HG03521 (cell line): Measurements from ENCODE around the gene BRCA2.
A peak's percentile ranks its signal among the peaks of the same experiment; 100 is the strongest.

Experiments
- ATAC-seq: cut with Tn5 transposase; IDR thresholded peaks from one replicate; pipeline ENCODE4 v1.9.1; 2021; ENCODE audit warnings: mild to moderate bottlenecking, moderate library complexity; ENCODE audit not compliant: unreplicated experiment

Gene BRCA2

DNA sequence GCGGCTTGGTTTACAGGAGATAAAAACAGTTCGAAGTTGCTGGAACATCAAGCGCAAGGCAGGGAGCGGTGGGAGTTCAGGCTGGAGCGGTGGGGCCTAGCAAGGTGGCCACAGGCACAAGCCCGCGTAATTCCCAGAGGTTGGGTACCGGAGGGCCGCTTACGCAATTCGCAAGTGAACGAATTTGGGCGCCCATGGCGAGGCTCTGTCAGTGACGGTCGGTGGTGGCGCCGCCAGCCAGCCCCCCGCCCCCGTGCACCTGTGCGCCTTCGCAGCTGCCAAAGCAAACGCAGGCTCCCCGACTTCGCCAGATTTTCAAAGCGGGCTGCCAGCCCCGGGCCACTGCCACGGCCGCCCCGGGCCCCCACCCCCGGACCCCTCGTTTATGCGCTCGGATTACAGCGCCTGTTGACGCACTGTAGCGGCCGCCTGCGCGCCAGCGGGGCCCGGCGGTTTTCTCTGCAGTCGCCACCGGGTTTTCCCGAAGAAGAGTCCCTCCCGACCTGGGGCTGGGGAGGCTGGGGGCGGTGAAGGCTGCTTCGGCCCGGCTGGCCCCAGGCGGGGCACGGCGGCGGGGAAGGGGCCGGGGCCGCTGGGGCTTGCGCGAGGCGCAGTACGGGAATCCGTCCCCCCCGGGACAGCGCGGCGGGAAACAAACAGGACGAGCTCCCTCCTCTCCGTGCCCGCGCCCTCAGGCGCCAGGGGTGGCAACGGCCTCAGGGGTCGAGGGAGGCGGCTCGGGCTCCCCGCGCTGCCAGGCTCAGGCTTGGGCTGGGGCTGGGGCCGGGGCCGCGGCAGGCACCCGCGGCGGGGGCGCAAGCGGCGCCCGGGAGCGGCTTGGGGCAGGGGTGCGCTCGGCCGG is 111.9 kb downstream of the BRCA2 start:
- ATAC-seq, result peak; percentile 16

DNA sequence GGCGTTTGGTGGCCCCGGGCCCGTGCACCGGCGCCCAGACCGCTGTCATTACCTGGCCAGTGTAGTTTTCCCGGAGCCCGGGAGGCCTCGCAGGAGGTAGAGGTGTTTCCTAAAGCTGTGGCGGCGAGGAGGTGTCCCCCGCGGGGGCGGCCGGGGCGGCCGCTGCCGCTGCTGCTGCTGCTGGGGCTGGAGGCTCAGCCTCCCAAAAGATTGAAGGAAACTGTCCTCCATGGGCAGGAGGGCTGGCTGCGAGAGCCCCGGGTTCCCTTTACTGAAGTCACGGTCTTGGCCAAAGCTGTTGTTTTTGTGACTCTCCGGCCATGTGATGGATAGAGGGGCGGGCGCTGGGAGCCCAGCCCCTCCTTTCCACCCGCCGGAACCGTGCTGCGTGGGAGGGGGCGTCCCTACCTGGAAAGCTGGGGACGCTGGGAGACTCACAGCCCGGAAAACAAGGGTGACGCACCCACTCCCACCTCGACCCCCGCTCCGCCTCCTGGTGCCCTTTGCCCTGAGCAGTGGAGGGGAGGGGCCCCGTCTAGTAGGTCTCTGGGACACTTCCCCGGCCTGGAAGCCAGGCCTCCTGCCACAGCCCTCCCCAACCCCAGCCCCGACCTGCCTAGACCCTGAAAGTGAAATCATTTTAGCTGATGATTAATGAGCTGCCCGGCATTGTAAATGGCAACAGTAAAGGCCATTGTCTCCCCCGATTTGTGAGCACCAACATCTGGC is 112.7 kb downstream of the BRCA2 start, which contains the start of gene N4BP2L1:
TSS of gene N4BP2L1 (minus strand) at position 279 of the 729 bp plus-strand sequence. CDS start at position 231, 48 bp downstream.
- ATAC-seq, result peak; percentile 62

DNA sequence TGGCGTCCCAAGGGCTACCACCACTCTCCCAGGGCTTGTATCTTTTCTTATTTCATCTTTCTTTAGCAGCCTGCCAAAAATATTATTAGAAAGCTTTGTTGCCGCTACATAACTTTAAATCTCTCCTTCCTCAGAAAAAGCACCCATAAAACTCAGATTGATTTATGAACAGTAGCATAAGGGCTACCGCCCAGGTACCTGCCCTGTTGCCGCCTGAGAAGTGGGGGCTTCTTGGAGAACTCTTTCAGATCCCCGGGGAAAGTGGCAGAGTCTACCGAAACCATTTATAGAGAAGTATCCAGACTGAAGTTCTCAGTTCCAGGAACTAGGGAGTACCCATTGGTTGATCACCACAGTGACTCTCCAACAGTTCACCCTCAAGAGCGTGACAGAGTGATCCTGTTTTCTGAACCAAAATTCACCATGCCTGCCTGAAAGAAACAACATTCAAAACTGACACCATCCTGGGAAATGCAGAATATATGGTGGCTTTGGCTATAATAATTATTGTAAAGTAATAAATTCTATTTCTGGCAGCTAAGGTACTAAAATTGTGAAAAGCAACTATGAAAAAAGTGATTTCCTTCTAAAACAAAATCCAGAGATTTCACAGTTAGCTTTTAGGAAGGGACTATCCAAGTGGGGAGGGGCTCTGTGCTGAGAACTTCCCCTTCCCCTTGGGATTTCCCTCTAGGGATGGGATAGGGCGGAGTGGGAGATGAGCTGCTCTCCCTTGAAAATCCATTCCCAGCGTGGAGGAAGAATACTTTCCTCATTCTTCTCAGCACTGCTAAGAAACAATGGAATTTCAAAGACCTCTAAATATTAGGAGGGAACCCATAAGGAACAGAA is 113.5 kb downstream of the BRCA2 start:
- no peak for ATAC-seq

GRCh38 chr13:32429433-32429909 is 114.2 kb downstream of the BRCA2 start:
- no peak for ATAC-seq

GRCh38 chr13:32430018-32430747 is 114.9 kb downstream of the BRCA2 start:
- ATAC-seq, result no peak

- no peak for ATAC-seq
These were observed 116.1 kb downstream of the BRCA2 start for GRCh38 chr13:32431361-32431760.

- no peak for ATAC-seq
These were observed 117.5 kb downstream of the BRCA2 start for GRCh38 chr13:32432856-32433255.

DNA sequence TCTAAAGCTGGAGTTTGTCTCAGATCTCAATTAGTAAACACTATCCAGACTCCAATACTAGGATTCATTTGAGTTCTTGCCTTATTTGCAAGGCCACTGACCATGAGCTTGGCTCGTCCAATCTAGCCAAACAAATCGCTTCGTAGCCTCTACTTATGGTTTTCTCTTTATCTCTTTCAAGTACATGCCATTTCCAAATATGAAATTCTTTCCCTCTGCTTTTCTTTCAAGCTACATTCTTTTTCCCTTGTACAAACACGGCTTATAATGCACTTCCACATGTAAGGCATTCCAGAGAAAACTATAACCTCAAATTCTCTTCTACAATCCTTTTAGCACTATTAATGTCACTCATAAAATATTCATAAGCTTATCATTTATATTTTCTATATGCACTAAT is 123.6 kb downstream of the BRCA2 start:
- ATAC-seq, result no peak

- peak; percentile 71 for ATAC-seq
These were observed 127.8 kb downstream of the BRCA2 start for GRCh38 chr13:32443111-32443510.

GRCh38 chr13:32445461-32445860 is 130.2 kb downstream of the BRCA2 start:
- no peak for ATAC-seq

DNA sequence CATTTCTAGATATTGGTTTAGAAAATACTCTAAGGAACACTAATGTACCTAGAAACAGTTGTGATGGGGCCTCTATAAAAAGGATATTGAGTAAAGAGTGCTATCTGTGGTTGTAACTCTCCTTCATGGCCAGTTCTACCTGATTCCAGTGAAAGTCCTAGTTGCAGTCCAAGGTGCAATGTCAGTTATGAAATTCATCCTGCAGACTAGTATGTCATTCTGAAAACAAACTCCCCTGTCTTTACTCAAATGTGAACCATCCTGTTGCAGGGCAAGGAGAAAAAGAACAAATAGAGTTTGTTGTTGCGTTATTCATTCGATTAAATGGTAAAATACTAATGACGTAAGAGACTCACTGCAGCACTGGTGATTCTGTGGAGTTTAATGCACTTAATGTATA is 130.9 kb downstream of the BRCA2 start:
- no peak for ATAC-seq

GRCh38 chr13:32446773-32447465 is 131.6 kb downstream of the BRCA2 start:
- ATAC-seq, result no peak

- ATAC-seq, result no peak
These were observed 132.8 kb downstream of the BRCA2 start for GRCh38 chr13:32447894-32448623.

DNA sequence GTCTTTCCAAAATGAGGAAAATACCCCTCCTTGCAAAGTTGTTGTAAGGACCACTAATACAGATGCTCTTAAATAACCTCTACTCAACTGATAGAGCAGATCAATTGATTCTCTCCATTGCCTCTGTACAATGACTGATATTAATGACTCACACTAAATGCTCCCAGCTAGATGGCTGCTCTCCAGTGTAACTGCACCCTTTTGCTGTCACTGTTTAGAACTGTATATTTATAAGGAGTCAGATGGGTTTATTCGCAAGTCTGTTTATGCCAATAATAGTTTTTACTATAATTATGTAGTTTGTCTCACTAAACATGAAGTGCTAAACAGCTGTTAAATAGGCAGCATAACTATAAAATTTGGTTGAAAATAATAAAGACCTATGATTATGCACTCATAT is 133.7 kb downstream of the BRCA2 start:
- no peak for ATAC-seq
